GM12891 (cell line): ENCODE results near the gene MPP3.

Source experiments
- PAX5 ChIP-seq: IDR thresholded peaks from 2 replicates; pipeline ENCODE4 v1.6.1; 2011; ENCODE audit warnings: low read length, moderate library complexity, mild to moderate bottlenecking; ENCODE audit not compliant: insufficient read depth, severe bottlenecking
- POLR2A ChIP-seq: IDR thresholded peaks from 2 replicates; pipeline ENCODE4 v1.6.1; 2011; ENCODE audit warnings: low read depth, low read length, control low read depth
- POLR2AphosphoS5 ChIP-seq: IDR thresholded peaks from 2 replicates; pipeline ENCODE4 v1.6.1; 2011; ENCODE audit warnings: low read depth, low read length, control low read depth
- SPI1 ChIP-seq: IDR thresholded peaks from 2 replicates; pipeline ENCODE4 v1.6.1; 2011; ENCODE audit warnings: low read depth, low read length, control low read depth
- TAF1 ChIP-seq: IDR thresholded peaks from 2 replicates; pipeline ENCODE4 v1.6.1; 2011; ENCODE audit warnings: low read depth, low read length, control low read depth

DNA sequence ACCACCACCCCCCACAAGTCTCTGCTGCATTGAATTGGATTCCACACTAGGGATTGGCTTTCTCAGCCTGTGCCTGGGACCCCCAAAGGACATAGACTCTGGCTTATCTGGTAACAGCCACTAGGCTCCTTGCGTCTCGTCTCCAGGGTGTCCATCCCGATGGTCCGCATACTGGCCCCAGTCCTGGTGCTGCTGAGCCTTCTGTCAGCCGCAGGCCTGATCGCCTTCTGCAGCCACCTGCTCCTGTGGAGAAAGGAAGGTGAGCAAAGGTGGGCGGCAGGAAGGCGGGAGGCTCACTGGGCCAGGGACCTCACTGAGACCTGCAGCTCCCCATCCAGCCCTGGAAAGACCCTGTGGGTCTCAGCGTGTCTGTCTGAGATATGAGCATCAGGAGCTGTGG lies 22.1 kb upstream of the MPP3 start:
- TF ChIP-seq POLR2A = no peak
- TF ChIP-seq TAF1 = no peak
- no peak for TF ChIP-seq SPI1
- TF ChIP-seq POLR2AphosphoS5 = no peak
- TF ChIP-seq PAX5 = no peak
